M059J (cell line): ENCODE data around the gene UTS2B. TPM values are rescaled to one million over a fixed set of nuclear protein-coding genes. Genes with fewer than 3 reads are reported as not detected.
A peak's percentile ranks its signal among the peaks of the same experiment; 100 is the strongest.

Experiments used
- DNase-seq: peaks from one replicate; pipeline ENCODE4 v3.0.0-alpha.2; 2012; ENCODE audit warnings: low read depth
- total RNA-seq: library from RNA; depleted of rRNA; stranded (reverse); fragments of >200 nt; shearing (Covaris generic); gene quantifications from 2 replicates; pipeline ENCODE4 v1.2.3, GENCODE V29; 2014

Gene UTS2B
- total RNA-seq, 1 experiment from 2014 or later, result 0.57 TPM

- no peak for DNase-seq
These were observed 21.7 kb upstream of the UTS2B start for GRCh38 chr3:191352014-191352413.

GRCh38 chr3:191350396-191351090 is 20.2 kb upstream of the UTS2B start:
- peak; percentile 70 for DNase-seq

- no peak for DNase-seq
These were observed 17.8 kb upstream of the UTS2B start for GRCh38 chr3:191348098-191348497.

- no peak for DNase-seq
These were observed 16.9 kb upstream of the UTS2B start for GRCh38 chr3:191347228-191347627.

GRCh38 chr3:191345334-191345733 is 15.0 kb upstream of the UTS2B start:
- DNase-seq, result peak; percentile 49

GRCh38 chr3:191343913-191344312 is 13.6 kb upstream of the UTS2B start:
- no peak for DNase-seq

- no peak for DNase-seq
These were observed 12.8 kb upstream of the UTS2B start for GRCh38 chr3:191343115-191343514.

GRCh38 chr3:191342411-191342810 is 12.1 kb upstream of the UTS2B start:
- DNase-seq, result no peak

GRCh38 chr3:191342006-191342405 is 11.7 kb upstream of the UTS2B start:
- DNase-seq, result no peak

GRCh38 chr3:191340966-191341365 is 10.6 kb upstream of the UTS2B start:
- DNase-seq, result no peak

GRCh38 chr3:191340351-191340750 is 10.0 kb upstream of the UTS2B start:
- no peak for DNase-seq

- DNase-seq, result no peak
These were observed 9.1 kb upstream of the UTS2B start for GRCh38 chr3:191339316-191339917.

GRCh38 chr3:191338177-191338488 is 7.8 kb upstream of the UTS2B start:
- no peak for DNase-seq

GRCh38 chr3:191336833-191337232 is 6.5 kb upstream of the UTS2B start:
- DNase-seq, result no peak

- peak; percentile 47 for DNase-seq
These were observed 4.1 kb upstream of the UTS2B start for GRCh38 chr3:191334346-191334893.

- no peak for DNase-seq
These were observed 3.1 kb upstream of the UTS2B start for GRCh38 chr3:191333298-191333880.

GRCh38 chr3:191331388-191331787 is 1.1 kb upstream of the UTS2B start:
- peak; percentile 74 for DNase-seq

- DNase-seq, result peak; percentile 95
These were observed 263 bp upstream of the UTS2B start for GRCh38 chr3:191330530-191331048.

- peak; percentile 85 for DNase-seq
These were observed 1.2 kb downstream of the UTS2B start, which contains the start of gene CCDC50 for GRCh38 chr3:191328962-191329653. TSS of gene CCDC50 (plus strand) at chr3:191329394. CDS start at chr3:191329675, 281 bp downstream.

- DNase-seq, result no peak
These were observed 1.9 kb downstream of the UTS2B start for GRCh38 chr3:191328383-191328961.

- DNase-seq, result peak; percentile 42
These were observed 2.8 kb downstream of the UTS2B start for GRCh38 chr3:191327526-191327925.

- DNase-seq, result no peak
These were observed 5.4 kb downstream of the UTS2B start for GRCh38 chr3:191324936-191325335.
